Regular cardiac myocyte (primary cell): ENCODE measurements around the gene PLXNB3. TPM values are rescaled to one million over a fixed set of nuclear protein-coding genes. Genes with fewer than 3 reads are reported as not detected.

ENCODE experiments used
- total RNA-seq: library from RNA; depleted of rRNA; stranded (reverse); fragments of >200 nt; gene quantifications from 2 replicates; pipeline ENCODE4 v1.2.3, GENCODE V29; 2014

The PLXNB3 gene
- 4.2 and 6.5 TPM in 2 replicates for total RNA-seq

DNA sequence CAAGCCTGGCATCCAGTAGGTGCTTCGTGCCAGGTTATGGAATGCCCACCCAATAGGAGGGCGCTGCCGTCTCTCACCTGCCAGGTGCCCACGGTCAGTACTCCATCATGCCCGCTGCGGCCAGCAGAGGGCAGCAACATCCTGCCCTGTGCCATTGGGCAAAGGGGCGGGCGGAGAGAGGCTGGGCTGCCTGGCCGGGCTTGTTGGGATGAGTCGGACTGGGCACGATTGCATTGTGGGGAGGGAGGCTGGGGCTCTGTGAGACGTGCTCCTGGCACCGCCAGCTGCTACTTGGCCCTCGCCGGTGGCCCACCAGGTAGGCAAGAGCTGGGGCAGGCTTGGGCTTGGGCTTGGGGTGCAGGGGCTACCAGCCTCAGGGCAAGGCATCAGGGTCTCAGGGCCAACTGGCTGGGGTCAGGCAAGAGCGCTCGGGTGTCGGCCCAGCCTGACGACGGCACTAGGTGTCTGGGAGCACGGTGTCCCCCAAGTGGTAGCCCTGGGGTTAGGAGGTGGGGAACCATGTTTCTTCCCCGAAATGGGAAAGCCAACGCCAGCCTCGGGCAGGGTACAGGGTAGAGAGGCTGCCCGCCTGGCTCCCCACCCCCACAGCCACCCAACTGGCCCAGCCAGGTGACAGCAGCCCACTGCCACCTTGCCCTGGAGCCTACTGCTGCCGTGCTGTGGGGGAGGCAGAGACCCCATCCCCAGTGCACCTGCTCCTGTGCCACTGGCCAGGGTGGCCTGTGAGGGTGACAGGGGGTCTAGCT, at the start of gene PLXNB3:
PLXNB3 (plus strand) TSS at position 261 of the 767 bp plus-strand sequence. CDS start 1,287 bp downstream, outside the sequence.

DNA sequence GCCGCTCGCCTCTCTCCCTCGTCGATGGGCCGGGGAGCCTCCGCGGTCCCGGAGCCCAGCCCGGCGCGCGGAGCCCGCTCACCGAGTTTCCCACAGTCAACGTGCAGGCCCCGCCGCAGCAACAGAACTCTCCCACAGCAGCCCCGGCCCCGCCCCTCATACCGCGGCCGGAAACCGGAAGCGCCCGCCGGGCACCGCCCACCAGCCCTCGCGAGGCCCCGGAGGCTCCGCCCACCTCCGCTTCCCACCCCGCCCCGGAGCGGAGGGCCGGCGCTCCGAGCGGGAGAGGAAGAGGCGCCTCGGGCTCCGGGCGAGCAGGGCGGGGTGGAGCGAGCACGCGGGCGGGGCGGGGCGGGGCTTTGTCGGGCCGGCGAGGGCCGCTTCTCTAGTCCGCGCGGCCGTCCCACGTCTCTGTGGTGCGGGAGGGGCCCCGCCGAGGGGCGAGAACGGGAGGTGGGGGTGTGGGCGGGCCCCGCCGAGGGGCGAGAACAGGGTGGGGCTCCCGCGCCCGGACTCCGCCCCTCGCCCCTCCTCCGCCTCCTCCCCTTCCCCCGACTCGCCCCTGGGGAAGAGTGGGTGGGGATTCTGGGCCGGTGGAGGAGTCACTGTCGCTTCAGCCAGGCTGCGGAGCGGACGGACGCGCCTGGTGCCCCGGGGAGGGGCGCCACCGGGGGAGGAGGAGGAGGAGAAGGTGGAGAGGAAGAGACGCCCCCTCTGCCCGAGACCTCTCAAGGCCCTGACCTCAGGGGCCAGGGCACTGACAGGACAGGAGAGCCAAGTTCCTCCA, 39.6 kb upstream of the PLXNB3 start, which contains the start of the genes ABCD1 and BCAP31:
ABCD1 (plus strand) TSS at position 605 of the 787 bp plus-strand sequence. CDS start 411 bp downstream, outside the sequence.
BCAP31 (minus strand) TSS at position 136 of the 787 bp plus-strand sequence. CDS start 1,143 bp downstream, outside the sequence.

DNA sequence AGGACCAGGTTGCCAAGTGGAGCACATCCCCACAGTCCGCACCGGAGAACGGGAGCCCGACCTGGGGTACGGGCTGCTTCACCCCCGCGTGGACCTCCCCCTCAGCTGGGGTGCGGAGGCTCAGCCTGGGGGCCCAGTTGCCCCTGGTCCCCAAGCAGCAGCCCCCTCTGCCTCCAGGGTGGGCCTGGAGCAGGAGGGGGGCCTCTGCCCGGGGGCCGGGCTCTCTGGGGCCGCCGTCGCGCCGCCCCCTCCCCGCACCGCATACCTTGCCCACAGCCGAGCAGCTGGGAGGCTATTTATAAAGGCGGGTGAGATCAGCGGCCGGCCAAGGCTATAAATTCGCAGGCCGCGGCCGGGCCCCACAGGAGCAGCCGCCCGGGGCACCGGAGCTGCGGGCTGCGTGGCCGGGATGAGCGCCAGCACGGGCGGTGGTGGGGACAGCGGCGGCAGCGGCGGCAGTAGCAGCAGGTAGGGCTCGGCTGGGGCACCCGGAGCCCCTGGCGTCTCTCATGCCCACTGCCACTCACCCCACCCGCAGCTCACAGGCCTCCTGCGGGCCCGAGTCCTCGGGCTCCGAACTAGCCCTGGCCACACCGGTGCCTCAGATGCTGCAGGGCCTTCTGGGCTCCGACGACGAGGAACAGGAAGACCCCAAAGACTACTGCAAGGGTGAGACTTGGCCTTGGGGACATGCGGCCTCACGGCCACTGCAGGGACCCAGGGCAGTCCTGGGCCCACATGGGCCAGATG, 16.8 kb downstream of the PLXNB3 start, which contains the start of gene SRPK3:
SRPK3 (plus strand) TSS at position 364 of the 750 bp plus-strand sequence; CDS start at position 410, 46 bp downstream.

DNA sequence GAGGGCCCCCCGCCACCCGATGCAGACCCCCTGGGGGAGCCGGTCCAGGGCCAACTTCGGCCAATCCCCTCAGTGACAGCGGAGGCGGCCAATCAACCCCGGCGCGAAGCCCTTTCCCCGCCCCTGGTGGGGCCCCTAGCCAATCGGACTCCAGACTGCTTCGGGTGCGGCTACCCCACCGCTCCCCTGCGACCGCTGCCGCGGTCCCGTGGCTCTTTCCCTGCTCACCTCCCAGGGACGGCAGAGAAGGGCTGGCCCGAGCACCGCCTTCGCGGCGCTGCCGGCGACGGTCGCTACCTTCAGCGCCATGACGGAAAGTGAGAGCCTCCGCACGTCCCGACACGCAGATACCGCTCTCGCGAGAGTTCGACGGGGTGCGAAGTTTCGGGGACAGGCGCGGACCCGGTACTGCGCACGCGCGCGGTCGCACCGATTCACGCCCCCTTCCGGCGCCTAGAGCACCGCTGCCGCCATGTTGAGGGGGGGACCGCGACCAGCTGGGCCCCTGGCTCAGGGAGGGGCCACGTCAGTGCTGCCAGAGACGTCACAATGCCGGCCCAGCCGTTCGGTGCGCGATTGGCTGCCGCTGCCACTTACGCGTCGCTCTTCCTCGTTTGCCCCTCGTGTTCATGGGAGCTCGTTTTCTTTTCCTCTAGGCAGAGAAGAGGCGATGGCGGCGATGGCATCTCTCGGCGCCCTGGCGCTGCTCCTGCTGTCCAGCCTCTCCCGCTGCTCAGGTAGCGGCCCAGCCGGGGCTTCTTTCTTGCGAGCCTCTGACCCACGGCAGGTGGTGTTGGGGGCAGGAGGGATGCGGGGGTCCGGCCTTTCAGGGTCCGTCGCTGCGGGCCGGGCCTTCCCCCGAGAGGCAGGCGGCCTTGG, 30.2 kb downstream of the PLXNB3 start, which contains the start of the genes IDH3G and SSR4:
IDH3G (minus strand) TSS at position 358 of the 879 bp plus-strand sequence; CDS start at position 309, 49 bp downstream.
SSR4 (plus strand) TSS at position 651 of the 879 bp plus-strand sequence; CDS start at position 671, 20 bp downstream.

Other genes with a start within 250 kb of the PLXNB3 start
- gene ATP2B3, start 246.6 kb upstream of the PLXNB3 start, total RNA-seq: not detected in 2 replicates
- 25.9 and 48.5 TPM in 2 replicates for gene CCNQ, start 165.1 kb upstream of the PLXNB3 start, total RNA-seq
- gene DUSP9, start 117.0 kb upstream of the PLXNB3 start, total RNA-seq: under 0.01 TPM in 1 of 2 replicates, not detected in the other
- under 0.01 and 0.85 TPM in 2 replicates for gene PNCK, start 90.4 kb upstream of the PLXNB3 start, total RNA-seq
- 2.3 and 13.0 TPM in 2 replicates for gene SLC6A8, start 76.3 kb upstream of the PLXNB3 start, total RNA-seq
- gene BCAP31, start 39.9 kb upstream of the PLXNB3 start, total RNA-seq: 240 and 278 TPM in 2 replicates
- 11.0 and 11.1 TPM in 2 replicates for gene ABCD1, start 39.4 kb upstream of the PLXNB3 start, total RNA-seq
- 0.58 and 0.85 TPM in 2 replicates for gene SRPK3, start 16.8 kb downstream of the PLXNB3 start, total RNA-seq
- 26.5 and 52.0 TPM in 2 replicates for gene IDH3G, start 30.1 kb downstream of the PLXNB3 start, total RNA-seq
- 92.6 and 162 TPM in 2 replicates for gene SSR4, start 30.4 kb downstream of the PLXNB3 start, total RNA-seq
- 0.19 and 0.56 TPM in 2 replicates for gene PDZD4, start 66.3 kb downstream of the PLXNB3 start, total RNA-seq
- 1.9 and 3.7 TPM in 2 replicates for gene L1CAM, start 121.9 kb downstream of the PLXNB3 start, total RNA-seq
- not detected in 2 replicates for gene AVPR2, start 140.4 kb downstream of the PLXNB3 start, total RNA-seq
- gene ARHGAP4, start 162.0 kb downstream of the PLXNB3 start, total RNA-seq: 0.38 and 0.85 TPM in 2 replicates
- gene NAA10, start 170.8 kb downstream of the PLXNB3 start, total RNA-seq: 47.6 and 120 TPM in 2 replicates
- 2.3 and 13.2 TPM in 2 replicates for gene RENBP, start 180.4 kb downstream of the PLXNB3 start, total RNA-seq
- 7.9 and 13.4 TPM in 2 replicates for gene HCFC1, start 207.6 kb downstream of the PLXNB3 start, total RNA-seq
- gene TMEM187, start 208.5 kb downstream of the PLXNB3 start, total RNA-seq: 4.0 and 6.8 TPM in 2 replicates